GM18870 (cell line): ENCODE results near the gene EIF6.
A peak's percentile ranks its signal among the peaks of the same experiment; 100 is the strongest.

Source experiments
- ATAC-seq: cut with Tn5 transposase; IDR thresholded peaks from one replicate; pipeline ENCODE4 v1.9.1; 2021; ENCODE audit warnings: moderate library complexity; ENCODE audit not compliant: unreplicated experiment

EIF6 gene

GRCh38 chr20:35281506-35282101, 3.0 kb downstream of the EIF6 start:
- no peak for ATAC-seq

GRCh38 chr20:35280523-35280922, 4.0 kb downstream of the EIF6 start:
- no peak for ATAC-seq

- no peak for ATAC-seq
These were observed 4.9 kb downstream of the EIF6 start for GRCh38 chr20:35279533-35280174.

GRCh38 chr20:35279040-35279439, 5.5 kb downstream of the EIF6 start:
- ATAC-seq = no peak

- ATAC-seq = peak; percentile 62
These were observed 6.8 kb downstream of the EIF6 start, which contains the start of gene MMP24OS for GRCh38 chr20:35277531-35278395. TSS of gene MMP24OS (minus strand) at chr20:35278122. CDS start at chr20:35277929, 193 bp downstream.

GRCh38 chr20:35277127-35277526, 7.4 kb downstream of the EIF6 start:
- ATAC-seq = peak; percentile 16

- ATAC-seq = no peak
These were observed 8.2 kb downstream of the EIF6 start for GRCh38 chr20:35276408-35276807.

GRCh38 chr20:35275741-35276251, 8.8 kb downstream of the EIF6 start:
- ATAC-seq = no peak

GRCh38 chr20:35274172-35275092, 10.1 kb downstream of the EIF6 start:
- no peak for ATAC-seq

GRCh38 chr20:35273449-35274171, 11.0 kb downstream of the EIF6 start:
- no peak for ATAC-seq

GRCh38 chr20:35271904-35272303, 12.7 kb downstream of the EIF6 start:
- no peak for ATAC-seq

- ATAC-seq = no peak
These were observed 13.3 kb downstream of the EIF6 start for GRCh38 chr20:35271073-35271882.

GRCh38 chr20:35270021-35270902, 14.3 kb downstream of the EIF6 start:
- no peak for ATAC-seq

- no peak for ATAC-seq
These were observed 15.4 kb downstream of the EIF6 start for GRCh38 chr20:35269055-35269781.

GRCh38 chr20:35267092-35267491, 17.5 kb downstream of the EIF6 start:
- ATAC-seq = no peak

GRCh38 chr20:35264755-35265154, 19.8 kb downstream of the EIF6 start:
- ATAC-seq = no peak

GRCh38 chr20:35263532-35264341, 20.8 kb downstream of the EIF6 start:
- ATAC-seq = no peak
